ENCODE data around the gene ASS1. TPM values are rescaled to one million over a fixed set of nuclear protein-coding genes. Genes with fewer than 3 reads are reported as not detected.
A peak's percentile ranks its signal among the peaks of the same experiment; 100 is the strongest.

Gene ASS1
- total and polyA plus RNA-seq, 2 of the 13 experiments (the other 11 are each of a cell fraction or from before 2014, with no cell fraction given): 77.6 to 122 TPM

- TF ChIP-seq ARID3A (IDR thresholded peaks at IDR 0.05; ENCODE audit: low read depth, low read length) (peak; percentile 26; the same call in 1 of the 2 replicates), CBX5 (CRISPR knock-in tag; IDR thresholded peaks at IDR 0.05; ENCODE audit: borderline replicate concordance) (peak; percentile 72; the same call in 1 of the 2 replicates), RARA (CRISPR knock-in tag; IDR thresholded peaks at IDR 0.05) (peak; percentile 87), HMG20A (CRISPR knock-in tag; IDR thresholded peaks at IDR 0.05; ENCODE audit: borderline replicate concordance) (peak; percentile 62; the same call in 1 of the 2 replicates), HES4 (CRISPR knock-in tag; IDR thresholded peaks at IDR 0.05; ENCODE audit: borderline replicate concordance) (peak; percentile 42; the same call in 1 of the 2 replicates), PITX1 (CRISPR knock-in tag; IDR thresholded peaks at IDR 0.05) (peak; percentile 84), HOXA7 (CRISPR knock-in tag; IDR thresholded peaks at IDR 0.05) (no peak), TBX2 (CRISPR knock-in tag; IDR thresholded peaks at IDR 0.05; ENCODE audit: borderline replicate concordance) (peak; percentile 97), FOXM1 (CRISPR knock-in tag; IDR thresholded peaks at IDR 0.05) (no peak), NFRKB (IDR thresholded peaks at IDR 0.05) (no peak), KDM5B (CRISPR knock-in tag; IDR thresholded peaks at IDR 0.05; ENCODE audit: borderline replicate concordance) (peak; percentile 40; the same call in 1 of the 2 replicates), ZNF543 (CRISPR knock-in tag; IDR thresholded peaks at IDR 0.05) (peak; percentile 91), PBX3 (CRISPR knock-in tag; IDR thresholded peaks at IDR 0.05; ENCODE audit: borderline replicate concordance) (no peak), ZNF282 (IDR thresholded peaks at IDR 0.05; ENCODE audit: partially characterized antibody) (no peak), ISL2 (CRISPR knock-in tag; IDR thresholded peaks at IDR 0.05) (peak; percentile 73; the same call in 1 of the 2 replicates), ZNF18 (CRISPR knock-in tag; IDR thresholded peaks at IDR 0.05; ENCODE audit: insufficient replicate concordance) (peak; percentile 96), ZNF121 (CRISPR knock-in tag; IDR thresholded peaks at IDR 0.05) (peak; percentile 64; the same call in 1 of the 2 replicates), FUBP1 (CRISPR knock-in tag; IDR thresholded peaks at IDR 0.05; ENCODE audit: borderline replicate concordance) (no peak; the same call in 1 of the 2 replicates), ZNF569 (CRISPR knock-in tag; IDR thresholded peaks at IDR 0.05; ENCODE audit: borderline replicate concordance) (no peak), SKI (IDR thresholded peaks at IDR 0.05; ENCODE audit: partially characterized antibody) (peak; percentile 43), BHLHE40 (IDR thresholded peaks at IDR 0.05; ENCODE audit: low read length) (peak; percentile 54; the same call in 1 of the 2 replicates), SIN3A (IDR thresholded peaks at IDR 0.05; ENCODE audit: borderline replicate concordance, low read depth, low read length) (0 out of 2 replicates have a peak, but pooled peaks have one; percentile 27), ZNF766 (CRISPR knock-in tag; IDR thresholded peaks at IDR 0.05; ENCODE audit: borderline replicate concordance) (peak; percentile 84; the same call in 1 of the 2 replicates)
These were observed 54.3 kb downstream of the ASS1 start (continued) for GRCh38 chr9:130498918-130499698.

All from HepG2 (cell line).